GF-D8 (cell line): ENCODE results near the gene ATIC.

Source experiments
- DNase-seq: peaks from one replicate; lab custom pipeline; 2025; lab: John Stamatoyannopoulos, UW

ATIC gene

DNA sequence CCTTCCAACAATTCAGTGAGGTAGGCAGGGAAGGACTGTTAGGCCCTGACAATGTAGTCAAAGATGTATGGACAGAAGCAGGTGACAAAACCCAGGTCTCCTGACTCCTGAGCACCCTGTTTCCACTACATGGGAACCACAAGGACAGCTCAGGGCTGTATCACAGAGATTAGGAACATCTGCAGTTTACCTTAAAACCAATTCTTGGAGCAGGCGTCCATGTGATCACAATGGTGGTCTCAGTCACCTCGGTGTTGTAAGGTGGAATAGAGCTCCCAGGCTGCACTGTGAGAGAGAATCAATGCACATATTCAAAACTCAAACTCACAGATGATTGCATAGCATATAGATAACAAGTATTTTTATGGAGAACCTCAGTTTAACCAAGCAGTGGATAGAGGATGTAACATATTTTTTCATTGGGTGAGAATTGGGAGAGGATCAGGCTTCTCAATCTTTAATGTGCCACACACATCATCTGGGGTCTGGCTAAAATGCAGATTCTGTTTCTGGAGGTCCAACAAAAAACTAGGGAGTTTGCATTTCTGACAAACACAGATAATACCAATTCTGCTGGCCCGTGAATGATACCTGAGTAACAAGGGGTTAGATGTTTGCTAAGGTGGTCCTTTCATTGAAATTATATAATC is 87.3 kb downstream of the ATIC start:
- DNase-seq = no peak
